ENCODE measurements around the gene FGFR1OP2. TPM values are rescaled to one million over a fixed set of nuclear protein-coding genes. Genes with fewer than 3 reads are reported as not detected.

Gene FGFR1OP2
- total RNA-seq, 2 donors from 2014 or later, result 38.0 to 41.0 TPM

GRCh38 chr12:27014085-27014858, 76.0 kb downstream of the FGFR1OP2 start, which contains the start of gene TM7SF3:
TM7SF3 (minus strand) TSS chr12:27014384; CDS start chr12:27014168, 216 bp downstream.
- DNase-seq (peak; percentile 96 to 97), ATAC-seq (replicated peaks in 1 of 2) (peak; percentile 83 to 85)
- no peaks in the 10 kb centered on the region for H3K27me3 Mint-ChIP-seq (ENCODE audit: low read depth)
- H3K9me3 Mint-ChIP-seq, result no peaks in the 10 kb centered on the region
- H3K27ac Mint-ChIP-seq, result peak within 1 kb of the TSS; percentile 97
- peaks cover 0 to 5% of the 10 kb centered on the region in 2 donors for H3K36me3 Mint-ChIP-seq (ENCODE audit: insufficient read depth in 2 of 2)
- H3K4me3 Mint-ChIP-seq, result peak within 1 kb of the TSS; percentile 88 to 89
- peaks cover 66% of the 10 kb centered on the region for H3K4me1 Mint-ChIP-seq (ENCODE audit: low read depth)

GRCh38 chr12:27014859-27015729, 76.8 kb downstream of the FGFR1OP2 start:
- Mint-ChIP-seq H3K4me1 (ENCODE audit: low read depth) (peaks cover 63% of the 10 kb centered on the region), H3K27ac (peak overlapping the region; percentile 97), H3K36me3 (ENCODE audit: insufficient read depth in 2 of 2) (peaks cover 0 to 5% of the 10 kb centered on the region in 2 donors), H3K27me3 (ENCODE audit: low read depth) (peaks cover 2% of the 10 kb centered on the region), H3K4me3 (peak overlapping the region; percentile 88 to 89), H3K9me3 (no peaks in the 10 kb centered on the region)
- ATAC-seq (replicated peaks in 1 of 2) (no peak), DNase-seq (no peak)

DNA sequence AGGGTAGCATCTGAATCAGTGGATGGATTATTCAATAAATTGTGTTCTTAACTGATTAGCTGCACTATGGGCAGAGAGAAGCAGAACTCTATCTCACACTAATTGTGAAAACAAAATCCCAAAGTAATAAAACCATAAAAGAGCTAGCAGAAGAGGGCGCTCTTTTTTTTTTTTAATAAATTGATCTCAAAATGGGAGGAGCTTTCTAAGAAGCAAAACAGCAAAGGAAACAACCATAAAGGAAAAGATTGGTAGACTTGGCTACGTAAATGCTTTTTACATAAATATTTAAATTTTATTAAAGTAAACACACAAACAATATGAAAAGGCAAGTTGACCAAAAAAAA, 77.4 kb downstream of the FGFR1OP2 start:
- DNase-seq (no peak), ATAC-seq (replicated peaks in 1 of 2) (no peak)
- Mint-ChIP-seq H3K27ac (no peak overlapping the region), H3K9me3 (no peaks in the 10 kb centered on the region), H3K4me3 (peak overlapping the region in 1 of 2 donors; percentile 88), H3K27me3 (ENCODE audit: low read depth) (peaks cover 8% of the 10 kb centered on the region), H3K4me1 (ENCODE audit: low read depth) (peaks cover 56% of the 10 kb centered on the region), H3K36me3 (ENCODE audit: insufficient read depth in 2 of 2) (peaks cover 0 to 4% of the 10 kb centered on the region in 2 donors)

Other genes with a start within 250 kb of the FGFR1OP2 start
- gene ITPR2, start 105.3 kb upstream of the FGFR1OP2 start, total RNA-seq, result 10 to 100 TPM; 44.3 to 55.5 TPM
- 10 to 100 TPM; 35.2 to 45.8 TPM for gene INTS13, start 489 bp upstream of the FGFR1OP2 start, total RNA-seq
- gene TM7SF3, start 75.9 kb downstream of the FGFR1OP2 start, total RNA-seq, result 10 to 100 TPM; 45.4 to 71.0 TPM
- 10 to 100 TPM; 40.9 to 48.9 TPM for gene MED21, start 84.1 kb downstream of the FGFR1OP2 start, total RNA-seq
- not detected for gene C12orf71, start 144.1 kb downstream of the FGFR1OP2 start, total RNA-seq